Dedifferentiated amniotic fluid mesenchymal stem cell (primary cell): Measurements from ENCODE around the gene MEIS2.

Source experiments
- DNase-seq: peaks from one replicate; pipeline ENCODE4 v3.0.0-alpha.2; 2016; ENCODE audit errors: extremely low spot score

MEIS2 gene

GRCh38 chr15:37112971-37113670 is 12.8 kb upstream of the MEIS2 start:
- DNase-seq: no peak

GRCh38 chr15:37112171-37112570 is 11.8 kb upstream of the MEIS2 start:
- DNase-seq: no peak

GRCh38 chr15:37111427-37111717 is 11.0 kb upstream of the MEIS2 start:
- DNase-seq: no peak

DNA sequence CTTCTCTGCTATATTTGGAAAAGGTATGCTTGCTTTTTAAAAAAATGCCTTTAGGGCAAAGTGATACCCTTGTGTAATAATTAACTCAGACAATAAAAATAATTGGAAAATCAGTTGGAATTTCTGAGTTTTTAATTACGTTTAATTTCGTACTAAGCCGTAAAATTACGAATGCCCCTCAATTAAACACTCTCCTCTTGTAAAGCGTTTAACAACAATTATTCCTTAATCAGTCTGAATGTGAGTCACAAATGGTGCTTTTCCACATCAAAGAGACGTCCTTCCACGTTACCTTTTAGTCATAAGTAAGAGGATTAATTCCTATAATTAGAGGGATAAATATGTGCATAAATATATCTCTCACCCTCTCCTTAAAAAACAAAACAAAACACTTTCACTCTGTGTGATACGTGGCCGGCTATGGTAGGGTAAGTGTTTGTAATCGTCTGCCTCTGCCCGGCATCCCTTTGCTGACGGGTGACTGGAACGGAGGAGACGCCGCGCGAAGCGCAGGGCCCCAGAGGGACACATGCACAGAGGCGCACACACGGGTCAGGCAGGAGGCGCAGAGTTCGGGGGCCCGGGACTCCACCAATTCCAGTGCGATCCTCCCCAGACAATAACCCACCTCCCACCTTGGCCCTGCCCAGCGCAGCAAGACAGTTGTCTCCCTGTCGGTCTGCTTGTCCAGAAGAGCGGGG is 9.7 kb upstream of the MEIS2 start:
- no peak for DNase-seq

GRCh38 chr15:37109168-37109871 is 9.0 kb upstream of the MEIS2 start:
- DNase-seq: no peak

GRCh38 chr15:37108381-37109167 is 8.2 kb upstream of the MEIS2 start:
- no peak for DNase-seq

- no peak for DNase-seq
Measured at GRCh38 chr15:37107744-37108380, 7.5 kb upstream of the MEIS2 start.

DNA sequence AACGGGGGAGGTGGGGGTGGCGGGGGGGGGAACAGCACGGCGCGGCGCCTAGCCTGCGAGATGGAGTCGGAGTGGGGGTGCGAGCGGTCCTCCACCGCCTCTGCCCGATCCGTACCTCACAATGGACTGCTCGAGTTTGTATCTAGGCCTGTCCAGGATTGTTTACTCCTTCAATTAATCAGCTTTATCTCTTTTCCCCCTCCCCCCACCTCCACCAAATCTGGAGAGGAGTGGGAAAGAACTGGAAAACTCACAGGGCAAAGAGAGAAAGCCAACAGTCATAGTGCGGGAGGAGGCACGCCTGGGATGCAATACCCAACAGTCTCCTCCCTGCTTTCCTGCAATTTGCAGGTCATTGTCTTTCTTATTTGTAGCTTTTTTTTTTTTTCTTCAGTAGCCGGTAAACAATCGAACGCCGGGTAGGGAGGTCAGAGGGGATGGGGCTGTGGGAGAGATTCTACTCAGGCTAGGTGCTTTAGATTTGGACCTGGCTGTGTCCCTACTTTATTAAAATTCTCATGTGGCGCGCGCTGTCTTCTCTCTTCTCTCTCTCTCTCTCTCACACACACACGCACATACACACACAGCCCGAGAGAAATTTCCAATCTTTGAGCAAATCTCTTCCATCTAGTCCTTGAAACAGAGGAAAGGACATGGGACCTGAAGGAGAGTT is 6.9 kb upstream of the MEIS2 start:
- DNase-seq: no peak

DNA sequence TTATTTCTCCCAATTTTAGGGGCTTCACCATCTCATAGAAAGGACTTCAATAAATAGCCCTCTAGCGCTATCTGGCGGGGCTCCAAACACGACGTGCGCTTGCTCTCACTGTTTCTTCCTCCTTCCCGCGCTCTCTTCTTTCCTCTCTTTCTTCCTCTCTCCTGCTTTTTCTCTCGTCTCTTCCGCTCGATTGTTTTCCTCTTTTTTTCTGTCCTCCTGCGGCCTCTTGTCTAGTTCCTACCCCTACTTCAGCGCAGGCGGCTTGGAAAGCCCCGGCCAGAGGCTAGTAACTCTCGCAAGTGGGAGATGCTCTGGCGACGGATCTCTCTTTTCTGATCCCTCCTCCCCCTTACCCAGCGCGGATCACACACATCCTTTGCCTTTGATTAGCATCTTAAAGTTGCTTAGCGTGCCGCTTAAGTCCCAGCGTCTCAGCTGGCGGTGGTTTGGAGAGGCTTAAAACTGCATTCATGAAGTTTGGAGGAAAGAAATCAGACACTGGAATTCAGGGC is 6.2 kb upstream of the MEIS2 start:
- peak; percentile 32 for DNase-seq

DNA sequence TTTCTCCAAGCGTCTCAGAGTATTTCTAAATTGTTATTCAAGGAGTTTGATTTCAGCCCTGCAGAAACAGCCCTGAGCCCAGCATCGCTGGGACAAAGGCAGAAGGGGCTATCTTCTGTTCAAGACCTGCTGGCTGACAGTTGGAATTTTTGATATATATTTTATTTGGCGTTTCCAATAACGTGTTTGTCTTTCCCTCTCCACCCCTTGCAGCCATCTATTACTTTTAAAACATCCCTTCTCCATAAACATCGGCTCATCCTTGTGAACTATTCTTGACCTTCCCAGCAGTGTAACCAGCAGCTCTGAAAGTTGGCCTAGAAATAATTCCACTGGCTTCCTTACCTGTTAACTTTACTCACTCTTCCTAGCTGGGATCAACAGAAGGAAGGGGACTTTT is 5.5 kb upstream of the MEIS2 start:
- no peak for DNase-seq

DNA sequence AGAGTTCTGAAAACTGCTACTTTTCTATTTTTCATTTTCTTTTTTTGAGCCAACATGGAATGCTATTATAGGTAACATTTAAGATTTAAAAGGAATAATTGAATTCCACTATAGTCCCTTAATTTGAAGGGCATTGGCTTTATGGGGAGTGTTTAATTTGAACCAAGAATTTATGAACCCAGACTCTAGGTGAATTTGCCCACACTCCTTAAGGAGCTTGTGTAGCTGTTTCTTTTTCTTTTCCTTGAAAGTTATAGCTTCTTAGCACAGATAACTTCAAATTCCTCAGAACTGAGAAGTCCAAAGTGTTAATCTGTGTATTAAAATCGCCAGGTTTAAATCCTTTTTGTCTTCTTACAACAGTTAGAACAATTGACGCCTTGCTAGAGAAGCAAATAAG is 4.7 kb upstream of the MEIS2 start:
- DNase-seq: no peak

GRCh38 chr15:37104424-37104981 is 4.2 kb upstream of the MEIS2 start:
- no peak for DNase-seq

GRCh38 chr15:37103475-37104423 is 3.4 kb upstream of the MEIS2 start:
- no peak for DNase-seq

GRCh38 chr15:37103163-37103435 is 2.8 kb upstream of the MEIS2 start:
- no peak for DNase-seq

DNA sequence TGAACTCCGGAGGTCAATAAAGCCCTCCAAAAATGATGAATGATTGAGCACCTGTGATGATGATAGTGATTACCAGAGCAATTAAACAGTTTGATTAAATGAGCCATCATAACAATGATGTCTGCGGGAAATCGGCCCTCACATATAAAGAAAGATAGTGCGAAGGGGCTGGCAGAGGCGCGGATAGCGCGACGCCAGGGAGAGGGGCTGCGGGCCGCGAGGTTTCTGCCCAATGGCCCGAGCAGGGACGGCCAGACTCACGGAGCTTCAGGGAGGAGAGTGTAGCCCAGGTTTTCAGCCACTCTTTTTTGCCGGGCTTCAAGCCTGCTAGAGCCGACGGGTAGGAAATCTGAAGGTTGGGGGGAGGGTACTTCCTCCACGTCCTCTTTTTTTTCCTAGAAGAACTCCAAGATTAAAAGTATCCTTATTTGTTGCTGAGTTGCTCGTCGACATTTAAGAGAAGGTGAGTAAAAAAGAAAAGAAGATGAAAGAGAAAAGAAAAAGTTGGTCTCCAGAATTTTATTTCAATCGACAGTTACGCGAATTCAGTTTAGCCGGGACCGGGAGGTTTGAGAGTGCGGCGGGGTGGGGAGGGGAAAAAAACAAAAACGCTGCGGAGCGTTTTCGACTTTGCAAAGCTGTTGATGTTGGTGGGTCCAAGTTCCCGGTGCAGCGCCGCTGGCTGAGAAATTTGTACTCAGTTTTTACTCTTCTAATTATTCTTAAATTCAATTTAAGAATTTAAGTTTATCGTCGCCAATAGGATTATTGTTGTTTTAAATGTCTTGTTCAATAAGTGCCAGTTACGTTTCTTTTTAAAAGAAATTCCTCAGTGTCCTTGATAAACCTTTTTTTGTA is 2.2 kb upstream of the MEIS2 start:
- DNase-seq: no peak

DNA sequence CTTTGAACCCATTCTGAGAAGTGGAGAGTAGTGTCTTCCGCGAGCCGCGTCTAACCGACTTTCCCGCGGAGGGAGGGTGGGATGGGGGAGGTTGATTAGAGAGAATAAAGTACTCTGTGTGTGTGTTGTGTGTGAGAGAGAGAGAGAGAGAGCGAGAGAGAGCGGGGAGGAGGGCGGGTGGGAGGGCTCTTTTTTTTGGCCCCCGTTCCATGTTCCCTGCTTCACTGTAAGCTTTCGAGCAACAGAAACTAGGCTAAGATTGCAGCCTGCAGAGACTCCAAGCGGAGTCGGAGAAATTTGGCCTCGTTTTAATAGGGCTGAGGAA is 1.6 kb upstream of the MEIS2 start:
- DNase-seq: peak; percentile 50

- DNase-seq: no peak
Measured at GRCh38 chr15:37100966-37101215, 542 bp upstream of the MEIS2 start.

DNA sequence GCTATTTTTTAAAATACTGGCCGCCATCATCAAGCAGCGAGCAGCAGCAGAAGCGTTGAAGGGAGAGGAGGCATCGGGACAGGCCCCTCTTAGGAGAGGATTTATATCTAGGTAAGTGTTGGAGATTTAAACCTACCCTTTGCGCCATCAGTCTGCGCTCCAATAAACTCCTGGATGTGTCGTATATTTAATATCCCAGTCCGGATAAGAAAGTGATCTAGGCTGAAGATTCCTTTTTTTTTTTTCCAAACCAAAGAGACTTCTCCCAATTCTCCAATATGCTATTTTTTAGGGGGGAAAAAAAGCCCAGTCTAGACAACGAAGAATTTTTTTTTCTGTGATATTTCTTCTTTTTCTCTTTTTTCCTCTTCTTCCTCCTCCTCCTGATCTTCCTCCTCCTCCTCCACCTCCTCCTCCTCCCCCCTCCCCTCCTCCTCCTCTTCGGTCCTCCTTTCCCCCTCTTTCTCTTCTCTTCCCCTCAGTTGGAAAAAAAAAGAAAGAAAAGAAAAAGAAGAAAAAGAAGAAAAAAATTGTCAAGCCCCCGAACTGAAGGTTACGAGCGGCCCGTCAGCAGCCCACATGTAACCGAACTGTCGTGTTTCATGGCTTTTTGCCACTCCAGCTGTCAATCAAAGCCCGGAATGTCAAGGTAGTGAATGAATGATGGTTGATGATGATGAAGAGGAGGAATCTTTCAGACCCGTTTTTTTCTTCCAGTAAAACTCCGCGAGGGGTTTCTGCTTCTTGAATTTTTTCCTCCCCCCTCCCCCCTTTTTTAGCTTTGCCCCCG is 835 bp downstream of the MEIS2 start:
- no peak for DNase-seq
